Activated B cell treated with CpG ODN at 0.5 μM for 24 hours (primary cell): ENCODE results near the gene PAQR6. TPM values are rescaled to one million over a fixed set of nuclear protein-coding genes. Genes with fewer than 3 reads are reported as not detected.
A peak's percentile ranks its signal among the peaks of the same experiment; 100 is the strongest.

Source experiments
- ATAC-seq: fragments of 200-7000 bp; cut with Tn5 transposase; one replicate; pipeline ENCODE4 v1.10.0; 2021; ENCODE audit warnings: low read depth, mild to moderate bottlenecking, moderate library complexity
- CTCF ChIA-PET: fragments of 350-600 bp; sonication (Branson Sonifier 250); formaldehyde crosslinking; loops from one replicate; lab custom pipeline; 2021; ENCODE audit warnings: antibody characterized with exemption; lab: Charles Lee
- POLR2A ChIA-PET: fragments of 350-600 bp; sonication (Branson Sonifier 250); formaldehyde crosslinking; loops from one replicate; lab custom pipeline; 2021; ENCODE audit warnings: antibody characterized with exemption; lab: Charles Lee
- DNase-seq: peaks from one replicate; pipeline ENCODE4 v3.0.0; 2022
- H3K27ac Mint-ChIP-seq: one replicate; pipeline ENCODE4 v1.8.0; 2020; ENCODE audit warnings: mixed read lengths
- H3K27me3 Mint-ChIP-seq: one replicate; pipeline ENCODE4 v1.8.0; 2021; ENCODE audit warnings: mixed read lengths
- H3K36me3 Mint-ChIP-seq: one replicate; pipeline ENCODE4 v1.8.0; 2021; ENCODE audit warnings: low read depth, mixed read lengths
- H3K4me1 Mint-ChIP-seq: one replicate; pipeline ENCODE4 v1.8.0; 2021; ENCODE audit warnings: mixed read lengths
- H3K4me3 Mint-ChIP-seq: one replicate; pipeline ENCODE4 v1.8.0; 2020; ENCODE audit warnings: mild to moderate bottlenecking, mixed read lengths
- H3K9me3 Mint-ChIP-seq: one replicate; pipeline ENCODE4 v1.8.0; 2020; ENCODE audit warnings: mixed read lengths
- intact Hi-C: fragments of 100-400 bp; cut with micrococcal nuclease; formaldehyde crosslinking; loops from one replicate; pipeline ENCODE4 v1.15.1; 2024
- total RNA-seq: library from RNA; stranded (reverse); gene quantifications from 2 replicates; pipeline ENCODE4 v1.2.3, GENCODE V29; 2022
- TF ChIP-seq, protein P1 (sequence below): fragments of 200-600 bp; IDR thresholded peaks from one replicate; pipeline ENCODE4 v1.8.0; 2022; ENCODE audit warnings: antibody characterized with exemption, mild to moderate bottlenecking

The PAQR6 gene
- total RNA-seq, 1 donor from 2014 or later: 1.6 TPM

DNA sequence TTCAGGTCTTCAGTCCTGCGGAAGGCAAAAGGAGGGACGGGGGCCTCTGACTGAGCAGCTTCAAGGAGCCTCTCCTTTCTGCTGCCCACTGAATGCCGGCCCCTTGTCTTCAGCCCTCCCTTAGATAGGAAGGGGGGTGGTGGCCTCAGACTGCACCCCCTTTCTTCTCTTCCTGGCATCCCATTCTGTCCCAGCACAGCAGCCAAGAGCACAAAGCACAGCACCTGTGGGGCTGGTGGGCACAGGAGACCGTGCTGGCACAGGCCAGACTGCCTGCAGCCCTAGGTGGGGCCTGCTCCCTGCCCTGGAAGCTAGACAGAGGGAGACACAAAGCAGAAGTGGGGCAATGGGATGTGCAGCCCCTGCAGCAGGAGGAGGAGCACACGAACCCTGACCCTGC is 1.7 kb upstream of the PAQR6 start:
- ATAC-seq (no peak), DNase-seq (no peak)
- Mint-ChIP-seq H3K4me3 (no peak overlapping the region), H3K4me1 (peaks cover 16% of the 10 kb centered on the region), H3K36me3 (peaks cover 51% of the 10 kb centered on the region), H3K27me3 (no peaks in the 10 kb centered on the region), H3K27ac (no peak overlapping the region), H3K9me3 (no peaks in the 10 kb centered on the region)
- intact Hi-C loops: no loop called here
- TF ChIP-seq, protein P1, sequence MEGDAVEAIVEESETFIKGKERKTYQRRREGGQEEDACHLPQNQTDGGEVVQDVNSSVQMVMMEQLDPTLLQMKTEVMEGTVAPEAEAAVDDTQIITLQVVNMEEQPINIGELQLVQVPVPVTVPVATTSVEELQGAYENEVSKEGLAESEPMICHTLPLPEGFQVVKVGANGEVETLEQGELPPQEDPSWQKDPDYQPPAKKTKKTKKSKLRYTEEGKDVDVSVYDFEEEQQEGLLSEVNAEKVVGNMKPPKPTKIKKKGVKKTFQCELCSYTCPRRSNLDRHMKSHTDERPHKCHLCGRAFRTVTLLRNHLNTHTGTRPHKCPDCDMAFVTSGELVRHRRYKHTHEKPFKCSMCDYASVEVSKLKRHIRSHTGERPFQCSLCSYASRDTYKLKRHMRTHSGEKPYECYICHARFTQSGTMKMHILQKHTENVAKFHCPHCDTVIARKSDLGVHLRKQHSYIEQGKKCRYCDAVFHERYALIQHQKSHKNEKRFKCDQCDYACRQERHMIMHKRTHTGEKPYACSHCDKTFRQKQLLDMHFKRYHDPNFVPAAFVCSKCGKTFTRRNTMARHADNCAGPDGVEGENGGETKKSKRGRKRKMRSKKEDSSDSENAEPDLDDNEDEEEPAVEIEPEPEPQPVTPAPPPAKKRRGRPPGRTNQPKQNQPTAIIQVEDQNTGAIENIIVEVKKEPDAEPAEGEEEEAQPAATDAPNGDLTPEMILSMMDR: no peak
- ChIA-PET POLR2A (no interaction called here), CTCF (no interaction called here)

DNA sequence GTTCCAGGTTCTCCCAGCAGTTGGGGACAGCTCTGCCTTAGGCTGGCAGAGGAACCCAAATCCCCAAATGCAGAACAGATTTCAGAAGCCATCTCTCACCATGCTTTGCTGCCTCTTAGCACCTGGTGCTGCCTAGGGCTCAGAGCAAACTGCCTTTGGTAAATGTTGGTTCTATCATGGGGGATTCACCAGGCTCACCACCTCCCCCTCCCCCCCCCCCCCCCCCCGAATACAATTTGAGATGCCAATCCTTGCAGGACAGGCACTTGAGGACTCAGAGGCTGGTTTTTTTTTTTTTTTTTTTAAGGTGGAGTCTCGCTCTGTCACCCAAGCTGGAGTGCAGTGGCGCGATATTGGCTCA is 447 bp upstream of the PAQR6 start:
- TF ChIP-seq, protein P1: no peak
- intact Hi-C loops: no loop called here
- CTCF ChIA-PET: no interaction called here
- Mint-ChIP-seq H3K27ac (no peak overlapping the region), H3K4me1 (peaks cover 17% of the 10 kb centered on the region), H3K27me3 (no peaks in the 10 kb centered on the region), H3K9me3 (no peaks in the 10 kb centered on the region), H3K4me3 (no peak overlapping the region), H3K36me3 (peaks cover 41% of the 10 kb centered on the region)
- POLR2A ChIA-PET: interaction anchor here (0.6 to 1.1 kb wide), 2 partner anchors 35 to 197 kb away, joined by 3 read pairs; partner anchors contain the start of gene SMG5
- no peak for ATAC-seq
- no peak for DNase-seq

DNA sequence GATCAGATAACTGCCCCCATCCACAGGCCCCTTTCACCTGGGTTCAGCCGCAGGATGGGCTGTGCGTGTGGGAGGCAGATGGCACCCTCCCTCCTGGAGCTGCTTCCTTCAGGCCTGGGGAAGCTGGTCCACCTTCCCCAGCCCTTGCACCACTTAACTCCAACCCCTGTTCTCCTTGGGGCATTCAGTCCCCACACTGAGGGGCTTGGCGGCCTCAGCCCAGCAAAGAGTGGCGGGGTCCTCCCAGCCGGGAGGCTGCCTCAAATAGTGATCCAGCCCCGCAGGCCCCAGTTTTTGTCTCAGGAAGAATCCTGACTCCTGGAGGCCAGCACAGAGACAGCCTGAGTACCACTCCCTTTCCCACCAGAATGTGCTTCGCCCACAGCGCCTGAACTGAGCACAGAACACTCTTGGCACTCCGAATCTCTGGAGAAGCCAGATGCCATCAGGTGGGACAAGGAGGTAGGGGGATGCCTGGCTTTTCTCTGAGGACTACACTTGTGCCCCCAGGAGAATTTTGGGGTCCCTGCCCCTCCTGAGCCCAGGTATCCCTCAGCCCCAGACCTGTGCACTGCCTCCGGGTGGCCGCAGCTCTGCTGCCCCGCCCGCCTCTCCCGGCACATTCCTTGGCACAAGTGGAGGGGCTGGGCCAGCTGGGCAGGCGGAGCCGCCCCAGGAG is 936 bp downstream of the PAQR6 start:
- H3K36me3 Mint-ChIP-seq: peaks cover 28% of the 10 kb centered on the region
- DNase-seq (no peak), ATAC-seq (no peak)
- intact Hi-C loops: no loop called here
- no peak overlapping the region for H3K27ac Mint-ChIP-seq
- POLR2A ChIA-PET: interaction anchor here (1.1 kb wide), 1 partner anchor 36 kb away, joined by 3 read pairs; the partner anchor contains the start of gene SMG5
- H3K27me3 Mint-ChIP-seq: no peaks in the 10 kb centered on the region
- no peaks in the 10 kb centered on the region for H3K9me3 Mint-ChIP-seq
- TF ChIP-seq, protein P1: no peak
- H3K4me3 Mint-ChIP-seq: peak overlapping the region; percentile 35
- H3K4me1 Mint-ChIP-seq: peaks cover 17% of the 10 kb centered on the region
- CTCF ChIA-PET: no interaction called here

DNA sequence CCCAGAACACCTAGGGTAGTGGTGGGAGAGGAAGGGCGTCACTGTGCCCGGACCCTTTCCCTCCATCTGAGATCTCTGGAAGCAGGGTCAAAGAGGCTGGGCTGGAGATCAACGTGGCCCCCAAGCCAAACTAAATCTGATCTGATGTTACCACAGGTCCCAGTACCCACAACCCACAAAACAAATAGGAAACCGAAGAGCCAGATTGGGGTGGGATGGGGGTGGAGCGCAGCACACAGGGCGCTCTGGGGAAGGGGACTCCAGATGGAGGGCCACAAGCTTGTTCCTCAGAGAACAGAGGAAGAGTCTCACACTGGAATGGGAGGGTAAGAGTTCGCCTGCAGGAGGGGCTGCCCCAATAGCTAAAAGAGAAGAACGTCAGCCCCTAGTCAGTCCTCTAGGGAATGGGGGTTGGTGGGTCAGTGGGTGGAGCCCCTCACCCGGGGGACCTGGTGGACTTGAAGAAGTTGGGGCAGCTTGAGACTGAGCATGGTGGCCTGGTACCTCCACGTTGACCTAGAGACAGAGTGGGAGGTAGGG is 1.5 kb downstream of the PAQR6 start:
- POLR2A ChIA-PET: interaction anchor here (0.5 kb wide), 1 partner anchor 413 kb away, joined by 3 read pairs; no protein-coding TSS in a partner anchor
- intact Hi-C loops: no loop called here
- peak; percentile 15 for ATAC-seq
- peaks cover 17% of the 10 kb centered on the region for H3K4me1 Mint-ChIP-seq
- CTCF ChIA-PET: no interaction called here
- no peak for DNase-seq
- peak overlapping the region; percentile 35 for H3K4me3 Mint-ChIP-seq
- H3K9me3 Mint-ChIP-seq: no peaks in the 10 kb centered on the region
- no peak overlapping the region for H3K27ac Mint-ChIP-seq
- no peaks in the 10 kb centered on the region for H3K27me3 Mint-ChIP-seq
- peaks cover 22% of the 10 kb centered on the region for H3K36me3 Mint-ChIP-seq
- TF ChIP-seq, protein P1: no peak

DNA sequence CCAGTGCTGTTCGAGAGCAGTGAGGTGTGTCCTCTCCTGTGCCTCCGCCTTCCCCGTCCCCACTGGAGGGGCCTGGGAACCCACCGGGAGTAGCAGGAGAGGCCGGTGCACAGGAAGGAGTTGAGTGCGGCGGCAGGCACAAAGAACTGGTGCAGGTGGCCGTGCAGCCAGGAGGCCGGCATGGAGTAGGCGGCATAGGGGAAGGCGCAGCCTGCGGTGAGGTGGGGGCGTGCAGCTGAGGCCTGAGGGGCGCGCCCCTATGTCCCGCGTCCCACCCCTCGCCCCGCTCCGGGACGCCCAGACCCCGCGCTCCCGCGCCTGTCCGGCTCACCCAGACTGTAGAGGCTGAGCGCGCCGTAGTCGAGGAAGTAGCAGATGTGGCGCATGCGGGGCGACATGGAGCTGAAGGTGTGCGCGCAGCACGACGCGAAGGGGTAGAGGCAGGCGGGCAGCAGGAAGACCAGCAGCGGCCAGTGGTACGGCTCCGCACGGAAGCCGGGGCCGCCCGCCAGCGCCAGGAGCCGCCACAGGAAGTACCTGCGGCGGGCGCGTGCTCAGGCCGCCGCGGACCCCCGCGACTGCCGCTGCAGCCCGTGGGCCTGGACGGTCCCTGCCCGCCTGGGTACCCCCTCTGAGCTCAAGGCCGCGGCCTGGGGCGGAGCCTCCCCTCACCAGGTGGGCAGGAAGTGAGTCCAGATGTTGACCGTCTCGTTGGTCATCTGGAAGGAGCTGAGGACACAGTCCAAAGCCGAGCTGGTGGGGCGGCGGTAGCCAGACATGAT is 2.2 kb downstream of the PAQR6 start:
- Mint-ChIP-seq H3K4me1 (peaks cover 17% of the 10 kb centered on the region), H3K9me3 (no peaks in the 10 kb centered on the region), H3K36me3 (peaks cover 21% of the 10 kb centered on the region), H3K27ac (no peak overlapping the region), H3K4me3 (peak overlapping the region; percentile 80), H3K27me3 (no peaks in the 10 kb centered on the region)
- POLR2A ChIA-PET: interaction anchor here (0.5 kb wide), 1 partner anchor 412 kb away, joined by 3 read pairs; no protein-coding TSS in a partner anchor
- TF ChIP-seq, protein P1: no peak
- no peak for DNase-seq
- intact Hi-C loops: no loop called here
- ATAC-seq: peak; percentile 47
- CTCF ChIA-PET: no interaction called here
